HuH-7.5 (cell line): Measurements from ENCODE around the gene PLCB1.
"Not testable (repeated sequence)": the region's sequence is repeated elsewhere in the genome, so short reads cannot be mapped to it uniquely, and the experiment has no call there.

ENCODE experiments used
- DNase-seq: peaks from one replicate; pipeline ENCODE4 v3.0.0; 2011; ENCODE audit warnings: low spot score

PLCB1 gene

GRCh38 chr20:8370774-8371173, 238.7 kb downstream of the PLCB1 start:
- DNase-seq: no peak

DNA sequence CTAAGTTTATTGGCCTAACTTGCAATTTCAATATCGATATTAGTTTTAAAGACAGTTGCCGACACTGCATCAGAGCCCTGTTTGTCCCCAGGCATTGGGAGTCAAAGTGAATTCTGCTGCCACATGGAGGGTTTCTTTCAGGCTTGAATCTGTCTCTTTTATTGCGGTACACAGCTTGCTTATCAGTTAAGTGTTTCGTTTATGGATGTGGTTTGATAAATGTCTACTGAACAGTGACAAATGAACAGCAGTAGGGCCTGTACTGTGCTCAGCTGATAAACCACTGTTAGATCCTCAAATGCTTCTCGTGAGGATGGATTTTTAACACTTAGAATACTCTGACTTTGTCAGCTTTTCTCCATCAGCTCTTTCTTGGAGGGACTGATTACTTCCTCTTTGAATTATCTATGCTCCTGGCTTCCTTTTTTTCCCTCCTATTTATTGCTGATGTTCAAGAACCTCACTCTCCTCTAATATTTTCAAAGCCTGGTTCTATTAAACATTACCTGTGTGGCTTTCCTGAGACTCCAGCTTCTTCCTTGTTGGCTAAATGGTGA, 240.8 kb downstream of the PLCB1 start:
- DNase-seq: no peak

GRCh38 chr20:8373579-8373978, 241.5 kb downstream of the PLCB1 start:
- no peak for DNase-seq

GRCh38 chr20:8375898-8376297, 243.8 kb downstream of the PLCB1 start:
- no peak for DNase-seq

- DNase-seq: no peak
These were observed 244.9 kb downstream of the PLCB1 start for GRCh38 chr20:8376940-8377339.

- not testable (repeated sequence) for DNase-seq
These were observed 247.1 kb downstream of the PLCB1 start for GRCh38 chr20:8379125-8379524.

GRCh38 chr20:8385247-8385646, 253.2 kb downstream of the PLCB1 start:
- DNase-seq: no peak

- no peak for DNase-seq
These were observed 254.9 kb downstream of the PLCB1 start for GRCh38 chr20:8386991-8387390.

- no peak for DNase-seq
These were observed 256.1 kb downstream of the PLCB1 start for GRCh38 chr20:8388141-8388540.

DNA sequence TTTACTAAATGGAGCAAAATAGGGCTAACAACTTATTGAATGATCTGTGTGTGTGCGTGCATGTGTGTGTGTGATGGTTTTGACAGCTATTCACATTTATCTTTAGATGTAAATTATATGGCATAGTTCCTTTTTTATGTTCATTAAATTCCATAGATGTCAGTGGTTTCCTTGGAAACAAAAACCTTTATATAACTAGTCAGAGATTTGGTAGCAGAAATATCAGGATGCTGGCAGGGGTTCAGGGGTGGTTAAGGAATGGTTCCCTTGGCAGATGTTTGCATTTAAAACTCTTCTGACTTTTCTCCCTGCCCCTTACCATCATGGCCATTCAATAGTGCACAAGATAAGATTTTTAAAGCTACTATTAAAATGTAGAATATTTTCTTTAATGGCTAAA, 256.6 kb downstream of the PLCB1 start:
- DNase-seq: no peak

- no peak for DNase-seq
These were observed 257.4 kb downstream of the PLCB1 start for GRCh38 chr20:8389381-8390036.

GRCh38 chr20:8390037-8390433, 258.0 kb downstream of the PLCB1 start:
- no peak for DNase-seq

DNA sequence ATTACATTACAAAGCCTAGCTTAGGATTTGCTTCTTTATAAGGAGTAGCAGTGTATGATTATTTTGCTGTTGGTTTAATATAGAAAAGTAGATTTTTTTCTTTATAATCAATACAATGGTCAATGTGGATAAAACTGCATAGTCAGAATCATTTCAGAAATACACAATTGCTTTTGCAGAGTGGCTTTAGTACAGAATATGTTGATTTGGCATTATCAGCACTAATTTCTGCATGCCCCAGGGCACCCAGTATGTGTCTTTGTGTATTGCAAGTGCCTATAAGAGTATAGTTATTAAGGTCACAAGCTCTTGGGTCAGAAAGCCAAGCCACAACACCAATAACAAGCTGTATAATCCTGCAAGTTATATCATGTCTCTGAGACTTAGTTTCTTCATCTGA, 258.4 kb downstream of the PLCB1 start:
- no peak for DNase-seq

DNA sequence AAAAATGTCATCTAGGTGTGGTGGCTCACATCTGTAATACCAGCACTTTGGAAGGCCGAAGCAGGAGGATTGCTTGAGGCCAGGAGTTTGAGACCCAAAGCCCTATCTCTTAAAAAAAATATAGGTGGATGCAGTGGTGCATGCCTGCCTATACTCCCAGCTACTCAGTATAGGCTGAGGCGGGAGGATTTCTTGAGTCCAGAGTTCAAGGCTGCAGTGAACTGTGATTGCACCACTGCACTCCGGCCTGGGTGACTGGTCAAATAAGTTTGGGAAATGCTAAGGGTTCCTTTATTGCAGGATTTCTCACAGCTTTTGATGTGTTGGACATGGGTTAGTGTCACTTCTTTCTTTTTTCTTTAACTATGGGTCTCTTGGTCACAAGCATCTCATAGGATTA, 261.3 kb downstream of the PLCB1 start:
- no peak for DNase-seq

- DNase-seq: no peak
These were observed 262.4 kb downstream of the PLCB1 start for GRCh38 chr20:8394308-8394945.

DNA sequence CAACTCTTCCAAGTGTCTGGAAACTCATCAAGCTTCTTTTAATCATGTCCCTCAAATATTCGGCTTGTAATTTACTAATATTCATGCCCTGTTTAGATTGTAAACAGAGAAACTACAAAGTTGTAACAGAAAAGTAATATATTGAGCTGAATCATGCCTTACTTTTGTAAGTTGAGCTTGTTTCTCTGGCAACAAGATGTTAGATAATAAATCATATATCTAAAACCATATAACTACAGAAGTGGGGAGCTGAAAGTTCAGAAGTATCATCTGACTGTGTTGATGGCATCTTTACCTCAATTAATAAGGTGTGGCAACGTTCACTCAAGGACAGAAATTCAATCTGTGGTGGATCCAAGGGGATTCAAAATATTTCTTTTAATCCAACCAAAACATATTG, 263.9 kb downstream of the PLCB1 start:
- no peak for DNase-seq

GRCh38 chr20:8398263-8399051, 266.4 kb downstream of the PLCB1 start:
- DNase-seq: no peak

DNA sequence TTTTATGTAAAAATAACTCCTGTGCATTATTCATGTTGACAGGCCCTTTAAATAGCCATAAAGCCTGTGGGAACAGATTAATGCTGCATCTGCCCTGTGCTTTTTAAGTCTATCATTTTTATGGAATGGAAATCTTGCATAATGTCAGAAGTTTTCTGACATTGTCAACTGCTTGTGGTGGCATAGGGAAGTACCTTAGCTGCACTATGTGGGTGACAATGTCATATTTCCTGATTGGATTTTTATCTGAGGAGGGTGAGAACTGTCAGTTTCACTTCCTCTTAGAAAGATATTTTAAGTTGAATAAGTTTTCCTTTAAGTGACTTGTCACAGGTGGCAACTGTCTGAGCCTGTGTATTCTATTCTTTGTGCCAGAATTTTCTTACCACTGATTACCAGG, 267.9 kb downstream of the PLCB1 start:
- no peak for DNase-seq

DNA sequence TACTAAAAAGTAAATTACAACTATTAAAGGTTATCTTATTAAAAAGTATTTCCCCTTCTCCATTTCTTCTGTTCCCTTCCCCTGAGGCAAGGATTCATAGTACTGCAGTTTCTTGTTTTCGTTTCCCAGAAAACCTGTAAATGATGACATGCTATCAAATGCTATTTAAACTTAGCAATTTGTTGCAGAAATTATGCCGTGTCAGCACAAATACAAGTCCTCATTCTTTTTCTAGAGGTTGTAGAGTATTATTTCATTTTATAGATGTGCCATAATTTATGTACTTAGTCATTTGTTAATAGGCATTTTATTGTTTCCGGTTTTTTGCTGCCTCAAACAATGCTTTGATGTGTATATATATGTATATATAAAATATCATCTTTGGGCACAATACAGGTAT, 268.4 kb downstream of the PLCB1 start:
- DNase-seq: no peak

GRCh38 chr20:8401556-8401955, 269.5 kb downstream of the PLCB1 start:
- DNase-seq: no peak

DNA sequence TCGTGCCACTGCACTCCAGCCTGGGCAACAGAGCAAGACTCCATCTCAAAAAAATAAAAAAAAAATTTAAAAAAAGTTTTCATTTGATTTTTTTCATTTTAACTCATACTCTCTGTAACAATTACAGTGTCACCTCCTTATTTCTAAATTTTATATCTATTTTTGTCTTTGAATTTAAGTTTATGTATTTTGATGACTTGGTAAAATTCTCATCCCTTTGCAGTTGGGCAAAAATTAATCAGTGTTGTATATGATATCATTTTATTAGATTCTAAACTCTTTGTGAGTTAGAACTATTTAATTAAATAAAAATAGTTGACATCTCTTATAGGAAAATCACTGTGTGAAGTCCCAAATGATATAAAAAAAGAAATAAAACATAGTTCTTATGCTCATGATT, 270.7 kb downstream of the PLCB1 start:
- no peak for DNase-seq

- no peak for DNase-seq
These were observed 273.0 kb downstream of the PLCB1 start for GRCh38 chr20:8404912-8405635.
